Lower lobe of right lung (tissue), 2 donors: ENCODE measurements around the gene KANTR. TPM values are rescaled to one million over a fixed set of nuclear protein-coding genes. Genes with fewer than 3 reads are reported as not detected.
A peak's percentile ranks its signal among the peaks of the same experiment; 100 is the strongest.

Experiments used
- ATAC-seq, 2 donors: fragments of 200-7000 bp; cut with Tn5 transposase; one replicate each; pipeline ENCODE4 v1.9.1; 2020 to 2022; ENCODE audit warnings: mild to moderate bottlenecking in 2 of 2, moderate library complexity in 2 of 2
- DNase-seq: peaks from one replicate; pipeline ENCODE4 v3.0.0-alpha.2; 2020
- H3K27ac ChIP-seq: fragments of 200-600 bp; one replicate; pipeline ENCODE4 v1.8.0; 2022
- H3K27me3 ChIP-seq: fragments of 200-600 bp; one replicate; pipeline ENCODE4 v1.8.0; 2022; ENCODE audit warnings: low read depth
- H3K36me3 ChIP-seq: fragments of 200-600 bp; one replicate; pipeline ENCODE4 v1.8.0; 2022; ENCODE audit warnings: mild to moderate bottlenecking
- H3K4me1 ChIP-seq: fragments of 200-600 bp; one replicate; pipeline ENCODE4 v1.8.0; 2022
- H3K4me3 ChIP-seq: fragments of 200-600 bp; one replicate; pipeline ENCODE4 v1.8.0; 2022; ENCODE audit warnings: mild to moderate bottlenecking
- H3K9me3 ChIP-seq: fragments of 200-600 bp; one replicate; pipeline ENCODE4 v1.8.0; 2022
- intact Hi-C: fragments of 100-400 bp; cut with DNase I; formaldehyde crosslinking; loops from one replicate; pipeline ENCODE4 v1.11.0; 2022
- total RNA-seq: library from RNA; stranded (reverse); fragmentation: NEBNext Ultra II Directional; extraction: Animal tissue kit (Norgen Biotek cat#: 25700); gene quantifications from one replicate; pipeline ENCODE4 v1.2.1, GENCODE V29; 2021
- TF ChIP-seq, protein P1 (sequence below): fragments of 200-600 bp; IDR thresholded peaks from one replicate; pipeline ENCODE4 v1.8.0; 2022; ENCODE audit warnings: antibody characterized with exemption, mild to moderate bottlenecking
- donor health status: DM: no; HTN: yes; CAD: no; lungs with severe emphysema.

KANTR gene
- total RNA-seq, 1 donor from 2014 or later, result 14.8 TPM

DNA sequence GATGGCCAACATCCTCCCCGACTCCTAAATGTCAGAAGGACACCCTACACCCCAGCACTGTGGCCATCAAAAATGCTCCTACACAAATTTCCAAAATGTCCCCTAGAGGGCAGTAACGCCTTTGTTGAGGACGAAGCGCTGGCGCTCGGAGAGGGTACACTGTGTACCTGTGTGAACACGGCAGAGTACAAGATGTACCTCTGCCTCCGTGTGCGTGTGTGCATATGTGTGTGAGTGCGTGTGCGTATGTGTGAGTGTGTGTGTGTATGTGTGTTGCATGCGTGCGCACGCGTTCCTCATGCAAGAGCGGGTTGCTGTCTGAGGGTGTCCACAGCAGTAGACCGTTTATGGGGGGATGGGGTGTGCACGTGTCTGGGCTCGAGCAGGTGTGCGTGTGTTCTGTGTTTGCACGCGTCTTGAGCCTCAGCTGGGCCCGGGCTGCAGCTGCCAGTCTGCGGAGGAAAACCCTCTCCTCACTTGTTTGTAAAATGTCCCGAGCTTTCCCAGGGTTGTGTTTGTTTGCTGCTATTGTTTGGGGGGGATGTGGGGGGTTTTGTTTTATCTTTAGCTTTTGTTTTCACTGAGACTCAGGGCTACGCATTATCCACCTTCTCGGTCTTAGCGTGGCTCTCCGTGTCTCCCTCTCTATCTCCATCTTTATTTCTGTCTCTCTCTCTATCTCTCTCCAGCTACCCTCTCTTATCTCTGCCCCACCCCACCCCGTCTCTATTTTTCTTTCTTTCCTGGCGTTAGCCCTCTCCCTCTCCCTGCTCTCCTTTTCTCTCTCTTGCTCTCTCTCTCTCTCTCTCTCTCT lies 22.1 kb upstream of the KANTR start:
- ATAC-seq (peak; percentile 93 to 98), DNase-seq (peak; percentile 84)
- H3K4me1 ChIP-seq, result no peaks in the 10 kb centered on the region
- H3K27ac ChIP-seq, result peak overlapping the region; percentile 58
- H3K27me3 ChIP-seq, result no peaks in the 10 kb centered on the region
- no peaks in the 10 kb centered on the region for H3K36me3 ChIP-seq
- H3K4me3 ChIP-seq, result peak overlapping the region; percentile 46
- H3K9me3 ChIP-seq, result no peaks in the 10 kb centered on the region
- intact Hi-C loops, result no loop called here
- TF ChIP-seq, protein P1, sequence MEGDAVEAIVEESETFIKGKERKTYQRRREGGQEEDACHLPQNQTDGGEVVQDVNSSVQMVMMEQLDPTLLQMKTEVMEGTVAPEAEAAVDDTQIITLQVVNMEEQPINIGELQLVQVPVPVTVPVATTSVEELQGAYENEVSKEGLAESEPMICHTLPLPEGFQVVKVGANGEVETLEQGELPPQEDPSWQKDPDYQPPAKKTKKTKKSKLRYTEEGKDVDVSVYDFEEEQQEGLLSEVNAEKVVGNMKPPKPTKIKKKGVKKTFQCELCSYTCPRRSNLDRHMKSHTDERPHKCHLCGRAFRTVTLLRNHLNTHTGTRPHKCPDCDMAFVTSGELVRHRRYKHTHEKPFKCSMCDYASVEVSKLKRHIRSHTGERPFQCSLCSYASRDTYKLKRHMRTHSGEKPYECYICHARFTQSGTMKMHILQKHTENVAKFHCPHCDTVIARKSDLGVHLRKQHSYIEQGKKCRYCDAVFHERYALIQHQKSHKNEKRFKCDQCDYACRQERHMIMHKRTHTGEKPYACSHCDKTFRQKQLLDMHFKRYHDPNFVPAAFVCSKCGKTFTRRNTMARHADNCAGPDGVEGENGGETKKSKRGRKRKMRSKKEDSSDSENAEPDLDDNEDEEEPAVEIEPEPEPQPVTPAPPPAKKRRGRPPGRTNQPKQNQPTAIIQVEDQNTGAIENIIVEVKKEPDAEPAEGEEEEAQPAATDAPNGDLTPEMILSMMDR, result peak; percentile 55

DNA sequence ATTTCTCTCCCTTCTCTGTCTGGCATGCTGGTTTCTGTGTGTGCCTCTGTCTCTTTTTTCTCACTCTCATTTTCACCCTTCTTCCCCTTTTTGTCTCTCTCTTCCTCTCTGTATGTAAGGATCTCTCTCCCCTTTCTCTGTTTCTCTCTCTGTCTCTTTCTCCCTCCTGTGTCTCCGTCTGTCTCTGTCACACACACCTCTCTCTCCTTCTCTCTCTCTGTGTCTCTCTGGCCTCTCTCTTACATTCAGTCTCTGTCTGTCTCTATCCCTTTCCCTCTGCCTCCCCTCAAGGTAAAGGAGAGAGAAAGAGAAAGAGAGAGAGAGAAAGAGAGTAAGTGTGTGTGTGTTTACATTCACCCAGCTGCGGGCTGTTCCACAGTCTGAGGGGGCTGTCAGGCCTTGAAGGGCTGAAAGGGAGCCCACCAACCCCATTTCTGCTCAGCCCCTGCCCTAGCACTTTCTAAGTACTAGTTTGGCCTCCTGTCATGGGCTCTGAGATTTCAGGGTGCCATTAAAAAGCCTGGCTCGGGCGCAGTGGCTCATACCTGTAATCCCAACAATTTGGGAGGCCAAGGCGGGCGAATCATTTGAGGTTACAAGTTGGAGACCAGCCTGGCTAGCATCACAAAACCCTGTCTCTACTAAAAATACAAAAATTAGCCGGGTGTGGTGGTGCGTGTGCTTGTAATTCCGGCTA lies 21.4 kb upstream of the KANTR start:
- intact Hi-C loops, result no loop called here
- no peak for DNase-seq
- peak overlapping the region; percentile 58 for H3K27ac ChIP-seq

DNA sequence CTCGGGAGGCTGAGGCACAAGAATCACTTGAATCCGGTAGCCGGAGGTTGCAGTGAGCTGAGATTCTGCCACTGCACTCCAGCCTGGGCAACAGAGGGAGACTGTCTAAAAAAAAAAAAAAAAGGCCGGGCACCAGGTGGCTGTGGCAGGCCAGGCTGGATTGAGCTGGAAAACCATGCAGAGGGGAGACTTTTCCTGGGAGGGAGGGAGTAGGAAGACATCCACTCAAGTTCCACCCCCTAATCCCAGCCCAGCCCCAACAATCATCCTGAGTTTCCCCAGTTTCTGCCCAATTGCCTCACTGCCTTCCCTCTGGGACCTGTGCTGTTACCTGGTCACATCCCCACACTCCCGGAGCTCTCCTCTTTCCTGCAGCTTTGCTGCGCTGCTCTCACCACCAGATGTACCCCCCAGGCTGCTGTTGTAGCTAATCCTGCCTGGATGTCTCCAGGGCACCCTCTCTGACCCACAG lies 20.8 kb upstream of the KANTR start:
- H3K36me3 ChIP-seq, result no peaks in the 10 kb centered on the region
- TF ChIP-seq, protein P1, result no peak
- no peak overlapping the region for H3K4me3 ChIP-seq
- no peaks in the 10 kb centered on the region for H3K27me3 ChIP-seq
- no peaks in the 10 kb centered on the region for H3K4me1 ChIP-seq
- intact Hi-C loops, result no loop called here
- no peak for DNase-seq
- no peak for ATAC-seq
- H3K9me3 ChIP-seq, result no peaks in the 10 kb centered on the region
- H3K27ac ChIP-seq, result peak overlapping the region; percentile 58

More for the DNA sequence above, 21.4 kb upstream of the KANTR start:
- Histone ChIP-seq H3K36me3 (no peaks in the 10 kb centered on the region), H3K9me3 (no peaks in the 10 kb centered on the region), H3K27me3 (no peaks in the 10 kb centered on the region), H3K4me3 (peak overlapping the region; percentile 46), H3K4me1 (no peaks in the 10 kb centered on the region)
- peak in 1 of 2 donors; percentile 3 for ATAC-seq
- TF ChIP-seq, protein P1, result no peak

DNA sequence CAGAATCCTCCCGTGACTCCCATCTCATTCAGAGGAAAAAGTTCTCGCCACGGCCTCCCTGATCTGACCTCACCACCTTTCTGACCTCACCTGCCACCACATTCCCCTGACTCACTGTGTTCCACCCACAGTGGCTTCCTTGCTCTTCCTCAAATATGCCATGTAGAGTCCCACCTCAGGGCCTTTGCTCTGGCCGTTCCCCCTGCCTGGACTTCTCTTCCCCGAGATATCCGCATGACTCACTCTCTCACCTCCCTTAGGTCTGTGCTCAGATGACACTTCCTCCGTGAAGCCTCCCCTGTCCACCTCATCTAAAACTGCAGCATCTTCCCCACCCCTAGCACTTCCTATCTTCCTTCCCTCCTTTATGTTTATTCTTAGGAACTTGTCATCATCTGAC lies 18.9 kb upstream of the KANTR start:
- TF ChIP-seq, protein P1, result no peak

DNA sequence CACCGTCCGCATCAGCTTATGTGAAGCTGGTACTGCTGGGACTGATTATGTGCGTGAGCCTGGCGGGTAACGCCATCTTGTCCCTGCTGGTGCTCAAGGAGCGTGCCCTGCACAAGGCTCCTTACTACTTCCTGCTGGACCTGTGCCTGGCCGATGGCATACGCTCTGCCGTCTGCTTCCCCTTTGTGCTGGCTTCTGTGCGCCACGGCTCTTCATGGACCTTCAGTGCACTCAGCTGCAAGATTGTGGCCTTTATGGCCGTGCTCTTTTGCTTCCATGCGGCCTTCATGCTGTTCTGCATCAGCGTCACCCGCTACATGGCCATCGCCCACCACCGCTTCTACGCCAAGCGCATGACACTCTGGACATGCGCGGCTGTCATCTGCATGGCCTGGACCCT lies 17.3 kb upstream of the KANTR start:
- intact Hi-C loops, result no loop called here
- Histone ChIP-seq H3K4me1 (no peaks in the 10 kb centered on the region), H3K9me3 (no peaks in the 10 kb centered on the region), H3K27ac (no peak overlapping the region), H3K36me3 (no peaks in the 10 kb centered on the region), H3K4me3 (no peak overlapping the region), H3K27me3 (no peaks in the 10 kb centered on the region)
- TF ChIP-seq, protein P1, result no peak
- DNase-seq, result no peak
- no peak for ATAC-seq

More for the DNA sequence above, 18.9 kb upstream of the KANTR start:
- H3K9me3 ChIP-seq, result no peaks in the 10 kb centered on the region
- intact Hi-C loops, result no loop called here
- H3K4me3 ChIP-seq, result no peak overlapping the region
- no peak for ATAC-seq
- H3K36me3 ChIP-seq, result no peaks in the 10 kb centered on the region
- H3K4me1 ChIP-seq, result no peaks in the 10 kb centered on the region
- DNase-seq, result no peak
- H3K27ac ChIP-seq, result no peak overlapping the region
- H3K27me3 ChIP-seq, result no peaks in the 10 kb centered on the region
